Right ventricle myocardium inferior (tissue), 1 donor: ENCODE measurements around the gene CNTN4. TPM values are rescaled to one million over a fixed set of nuclear protein-coding genes. Genes with fewer than 3 reads are reported as not detected.

Experiments
- ATAC-seq: fragments of 200-7000 bp; cut with Tn5 transposase; one replicate; pipeline ENCODE4 v1.9.1; 2020; ENCODE audit warnings: mild to moderate bottlenecking, moderate library complexity
- DNase-seq: peaks from one replicate; pipeline ENCODE4 v3.0.0; 2021; ENCODE audit errors: missing footprints
- intact Hi-C: fragments of 100-400 bp; cut with DNase I; formaldehyde crosslinking; loops from one replicate; pipeline ENCODE4 v1.11.0; 2022
- total RNA-seq: library from RNA; stranded (reverse); fragmentation: NEBNext Ultra II Directional; extraction: Animal tissue kit (Norgen Biotek cat#: 25700); gene quantifications from one replicate; pipeline ENCODE4 v1.2.1, GENCODE V29; 2021
- donor health status: DM: no; HTN: yes; CAD: no; lungs with severe emphysema.

Gene CNTN4
- total RNA-seq, 1 donor from 2014 or later: 2.5 TPM

- no peak for DNase-seq
- intact Hi-C loops: no loop called here
- no peak for ATAC-seq
Observed at GRCh38 chr3:3107181-3107580, 1008.5 kb downstream of the CNTN4 start.
